Activated gamma-delta T cell (primary cell): ENCODE results near the gene ATP4B.

Experiments used
- DNase-seq: peaks from one replicate; lab custom pipeline; 2025; lab: John Stamatoyannopoulos, UW

ATP4B gene

GRCh38 chr13:113642563-113642962 lies 15.4 kb downstream of the ATP4B start:
- no peak for DNase-seq

GRCh38 chr13:113641426-113641825 lies 16.6 kb downstream of the ATP4B start:
- no peak for DNase-seq

- DNase-seq, result no peak
Measured at GRCh38 chr13:113639616-113640262, 18.3 kb downstream of the ATP4B start.

GRCh38 chr13:113638806-113639205 lies 19.2 kb downstream of the ATP4B start:
- DNase-seq, result no peak

GRCh38 chr13:113638173-113638746 lies 19.7 kb downstream of the ATP4B start:
- DNase-seq, result no peak

- no peak for DNase-seq
Measured at GRCh38 chr13:113637262-113638160, 20.5 kb downstream of the ATP4B start.

GRCh38 chr13:113636266-113636963 lies 21.6 kb downstream of the ATP4B start:
- DNase-seq, result no peak

GRCh38 chr13:113635709-113636108 lies 22.3 kb downstream of the ATP4B start:
- DNase-seq, result no peak

GRCh38 chr13:113635048-113635420 lies 23.0 kb downstream of the ATP4B start:
- DNase-seq, result no peak

GRCh38 chr13:113634279-113635047 lies 23.5 kb downstream of the ATP4B start:
- no peak for DNase-seq

GRCh38 chr13:113633485-113633873 lies 24.5 kb downstream of the ATP4B start:
- DNase-seq, result no peak

- no peak for DNase-seq
Measured at GRCh38 chr13:113632706-113633484, 25.1 kb downstream of the ATP4B start.

- no peak for DNase-seq
Measured at GRCh38 chr13:113631341-113632095, 26.5 kb downstream of the ATP4B start.

- DNase-seq, result no peak
Measured at GRCh38 chr13:113630804-113631203, 27.2 kb downstream of the ATP4B start.

- DNase-seq, result no peak
Measured at GRCh38 chr13:113630296-113630695, 27.7 kb downstream of the ATP4B start.

GRCh38 chr13:113629866-113630265 lies 28.1 kb downstream of the ATP4B start:
- no peak for DNase-seq

- DNase-seq, result no peak
Measured at GRCh38 chr13:113628291-113629270, 29.4 kb downstream of the ATP4B start.

GRCh38 chr13:113627136-113627535 lies 30.9 kb downstream of the ATP4B start:
- no peak for DNase-seq
